ENCODE results near the gene FBXL17.
A peak's percentile ranks its signal among the peaks of the same experiment; 100 is the strongest.
"Not testable (repeated sequence)": the region's sequence is repeated elsewhere in the genome, so short reads cannot be mapped to it uniquely, and the experiment has no call there.

The FBXL17 gene

GRCh38 chr5:108238936-108239887 lies 142.7 kb downstream of the FBXL17 start:
- DNase-seq, result no peak

DNA sequence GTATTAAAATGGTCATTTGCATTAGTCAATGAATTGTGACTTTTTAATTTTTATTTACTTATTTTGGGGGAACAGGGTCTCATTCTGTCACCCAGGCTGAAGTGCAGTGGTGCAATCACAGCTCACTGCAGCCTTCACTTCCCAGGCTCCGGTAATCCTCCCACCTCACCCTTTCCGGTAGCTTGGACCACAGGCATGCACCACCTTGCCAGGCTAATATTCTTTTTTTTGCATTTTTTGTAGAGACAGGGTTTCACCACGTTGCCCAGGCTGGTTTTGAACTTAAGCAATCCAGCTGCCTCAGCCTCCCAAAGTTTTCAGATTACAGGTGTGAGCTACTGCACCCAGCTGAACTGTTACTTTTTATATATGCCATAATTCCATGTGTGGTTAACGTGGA lies 143.4 kb downstream of the FBXL17 start:
- no peak for DNase-seq

DNA sequence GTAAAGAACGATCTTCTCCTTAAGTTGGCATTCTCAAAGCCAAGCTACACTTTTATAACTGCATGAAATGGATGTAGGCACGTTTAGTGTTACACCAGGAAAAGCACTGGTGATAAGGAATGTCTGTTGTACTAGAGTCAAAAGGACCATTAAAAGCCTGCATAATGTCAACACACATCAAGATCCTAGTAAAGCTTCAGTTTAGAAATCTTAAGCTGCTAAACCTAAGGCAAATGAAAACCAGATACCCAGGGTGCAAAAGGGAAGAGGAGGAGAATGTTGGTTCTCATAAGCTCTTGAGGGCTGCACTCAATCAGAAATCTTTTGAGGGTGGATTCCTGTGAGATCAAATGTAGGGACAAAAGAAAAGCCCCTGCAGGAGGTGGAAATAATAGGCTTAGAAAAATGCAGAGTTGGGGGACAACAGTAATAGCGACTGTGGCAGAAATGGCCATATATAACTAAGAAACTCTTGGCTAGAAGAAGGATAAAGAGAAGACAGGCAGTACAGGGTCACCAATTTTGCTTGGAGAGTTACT lies 148.2 kb downstream of the FBXL17 start:
- no peak for DNase-seq

DNA sequence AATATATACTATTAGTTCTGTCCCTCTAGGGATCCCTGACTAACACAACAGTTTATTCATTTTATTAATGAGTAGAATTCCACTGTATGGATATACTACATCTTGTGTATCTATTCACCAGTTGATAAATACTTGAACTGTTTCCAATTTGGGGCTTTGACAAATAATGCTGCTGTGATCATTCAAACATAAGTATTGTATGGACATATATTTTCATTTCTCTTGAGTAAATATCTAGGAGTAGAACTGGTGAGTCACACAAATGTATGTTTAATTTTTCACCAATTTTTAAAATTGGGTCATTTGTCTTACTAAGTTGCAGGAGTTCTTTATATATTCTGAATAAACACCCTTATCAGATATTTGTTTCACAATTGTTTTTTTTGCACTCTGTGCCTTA lies 149.1 kb downstream of the FBXL17 start:
- no peak for DNase-seq

DNA sequence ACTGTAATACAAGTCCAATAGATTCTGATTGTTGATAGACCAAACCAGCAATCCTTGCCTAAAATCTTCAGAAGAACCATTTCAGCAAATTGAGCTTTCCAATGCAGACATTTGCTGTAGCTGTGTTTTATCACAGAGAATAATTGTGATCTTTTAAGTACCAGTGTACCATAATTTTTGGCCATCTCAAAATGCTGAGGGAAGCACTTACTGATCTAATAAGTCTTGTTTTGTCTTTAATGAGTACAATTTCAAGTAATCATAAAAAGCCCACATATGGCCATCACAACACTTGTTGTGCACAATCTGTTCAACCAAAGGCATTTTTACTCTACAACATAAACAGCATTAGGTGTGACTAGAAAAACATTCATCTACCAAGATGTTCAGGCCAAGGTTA lies 159.9 kb downstream of the FBXL17 start:
- no peak for DNase-seq

DNA sequence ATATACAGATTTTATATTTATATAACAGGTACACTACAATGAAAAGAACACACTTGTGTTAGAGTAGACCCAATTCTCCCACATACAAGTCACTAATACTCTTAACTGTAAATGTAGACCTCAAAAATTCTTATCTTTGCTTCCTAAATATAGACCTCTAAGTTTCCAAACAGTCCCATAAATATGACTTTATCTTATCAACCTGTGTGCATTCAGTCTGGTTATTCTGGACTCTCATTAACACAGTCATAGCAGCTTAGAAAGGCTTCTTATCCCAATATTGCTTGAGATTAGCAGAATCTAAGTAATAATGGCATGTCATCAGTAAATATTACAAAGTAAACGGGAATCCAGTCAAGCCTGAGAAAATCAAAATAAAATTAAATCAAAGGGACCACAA lies 161.1 kb downstream of the FBXL17 start:
- no peak for DNase-seq

GRCh38 chr5:108216890-108217289 lies 165.0 kb downstream of the FBXL17 start:
- DNase-seq, result no peak

DNA sequence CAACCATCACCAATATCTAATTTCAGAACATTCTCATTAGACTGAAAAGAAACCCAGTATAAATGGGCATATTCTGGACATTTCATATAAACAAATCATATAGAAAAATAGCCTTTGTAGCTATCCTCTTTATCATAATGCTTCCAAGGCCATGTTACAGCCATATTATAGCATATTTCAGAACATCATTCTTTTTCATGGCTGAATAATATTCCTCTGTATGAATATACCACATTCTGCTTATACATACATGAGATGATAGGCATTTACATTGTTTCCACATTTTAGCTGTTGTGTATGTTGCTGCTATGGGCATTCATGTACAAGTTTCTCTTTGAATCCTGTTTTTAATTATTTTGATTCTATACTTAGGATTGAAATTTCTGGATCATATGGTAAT lies 167.0 kb downstream of the FBXL17 start:
- DNase-seq, result no peak

- DNase-seq, result no peak
These were observed 169.0 kb downstream of the FBXL17 start for GRCh38 chr5:108212775-108213346.

DNA sequence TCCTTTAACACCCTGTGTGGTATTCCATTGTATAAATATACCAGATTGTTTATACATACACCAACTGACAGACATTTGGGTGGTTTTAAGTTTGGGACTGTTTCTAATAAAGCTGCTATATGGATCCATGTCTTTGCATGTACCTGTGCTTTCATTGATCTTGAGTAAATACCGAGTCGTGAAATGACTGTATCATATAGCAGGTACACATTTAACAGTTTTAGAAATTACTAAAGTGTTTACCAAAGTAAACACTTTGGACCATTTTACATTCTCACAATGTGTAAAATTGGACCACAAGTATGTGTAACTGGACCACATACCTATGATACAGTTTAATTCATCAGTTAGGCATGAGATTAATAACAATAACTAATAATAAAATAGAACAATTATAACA lies 175.2 kb downstream of the FBXL17 start:
- DNase-seq, result peak; percentile 16

DNA sequence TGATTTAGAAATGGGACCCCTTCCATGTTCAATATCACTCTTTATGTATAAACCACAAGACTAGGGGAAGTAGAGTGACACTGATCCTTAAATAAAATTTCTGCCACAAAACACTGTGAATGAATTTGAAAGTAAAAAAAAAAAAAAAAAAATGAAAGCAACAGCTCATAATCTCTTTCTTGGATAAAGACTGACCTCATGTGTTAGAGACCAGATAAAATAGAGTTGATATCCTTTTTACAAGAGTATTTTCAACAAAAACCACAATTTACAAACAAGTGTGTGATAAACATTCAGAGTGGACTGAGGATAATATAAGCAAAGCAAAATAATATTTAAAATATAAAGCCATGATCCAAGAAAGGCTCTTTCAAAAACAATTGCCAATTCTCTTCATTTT lies 180.2 kb downstream of the FBXL17 start:
- no peak for DNase-seq

GRCh38 chr5:108196276-108196675 lies 185.6 kb downstream of the FBXL17 start:
- no peak for DNase-seq

GRCh38 chr5:108193021-108193795 lies 188.7 kb downstream of the FBXL17 start:
- no peak for DNase-seq

DNA sequence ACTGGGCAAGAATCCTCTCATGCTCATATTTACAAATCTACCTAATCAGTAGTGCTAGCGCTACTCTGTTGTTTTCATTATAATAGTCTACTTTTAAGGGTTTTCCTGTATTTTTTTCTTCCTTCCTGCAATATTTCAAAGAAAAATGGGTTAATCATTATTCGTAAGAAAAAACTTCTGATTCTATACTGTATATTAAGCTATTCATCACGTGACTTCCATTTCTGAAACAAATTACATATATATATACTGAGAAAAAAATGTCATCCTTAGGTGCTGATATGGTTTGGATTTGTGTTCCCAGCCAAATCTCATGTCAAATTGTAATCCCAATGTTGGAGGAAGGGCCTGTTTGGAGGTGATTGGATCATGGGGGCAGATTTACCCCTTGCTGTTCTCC lies 197.0 kb downstream of the FBXL17 start:
- DNase-seq, result no peak

DNA sequence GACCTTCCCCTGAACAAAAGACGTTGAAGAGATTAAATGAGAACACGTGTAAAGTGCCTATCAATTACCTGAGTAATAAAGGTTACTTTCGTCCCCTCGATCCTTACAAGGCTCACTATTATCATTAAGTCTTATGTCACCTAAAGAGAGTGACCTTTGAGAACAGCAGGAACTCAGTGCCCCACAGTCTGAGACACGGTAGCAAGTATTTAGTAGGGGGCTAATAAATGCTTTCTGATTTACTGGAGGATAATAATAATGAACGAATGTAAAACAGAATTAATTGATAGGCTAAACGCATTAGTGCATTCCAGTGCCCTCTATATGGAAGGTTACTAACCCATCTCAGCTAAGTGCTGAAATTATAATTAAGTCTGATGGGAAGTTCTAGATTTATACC lies 199.9 kb downstream of the FBXL17 start:
- no peak for DNase-seq

DNA sequence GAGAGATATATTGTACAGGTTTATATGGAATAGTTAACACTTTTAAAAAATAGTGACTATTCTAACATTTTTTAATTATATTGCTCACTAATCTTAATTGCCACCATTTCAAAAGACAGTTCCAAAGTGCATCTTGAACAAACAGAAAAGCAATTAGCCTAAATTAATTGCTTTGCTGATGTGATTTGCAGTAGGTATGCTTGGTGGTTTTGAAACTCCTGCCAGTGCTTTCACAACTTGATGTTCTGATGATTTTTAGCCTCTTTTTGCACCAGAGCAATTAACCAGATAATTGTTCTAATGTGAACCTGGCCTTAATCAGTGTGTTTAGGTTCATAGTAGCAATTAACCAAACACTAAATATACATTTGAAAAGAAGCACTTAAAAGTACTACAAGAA lies 207.6 kb downstream of the FBXL17 start:
- DNase-seq, result no peak

DNA sequence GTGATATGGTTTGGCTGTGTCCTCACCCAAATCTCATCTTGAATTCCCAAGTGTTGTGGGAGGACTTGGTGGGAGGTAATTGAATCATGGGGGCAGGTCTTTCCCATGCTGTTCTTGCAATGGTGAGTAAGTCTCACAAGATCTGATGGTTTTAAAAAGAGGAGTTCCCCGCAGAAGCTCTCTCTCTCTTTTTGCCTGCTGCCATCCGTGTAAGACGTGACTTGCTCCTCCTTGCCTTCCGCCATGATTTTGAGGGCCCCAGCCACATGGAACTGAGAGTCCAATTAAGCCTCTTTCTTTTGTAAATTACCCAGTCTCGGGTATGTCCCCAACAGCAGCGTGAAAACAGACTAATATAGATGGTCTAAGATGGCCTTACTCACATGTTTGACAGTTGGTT lies 210.1 kb downstream of the FBXL17 start:
- DNase-seq, result no peak

- DNase-seq, result no peak
These were observed 213.0 kb downstream of the FBXL17 start for GRCh38 chr5:108168915-108169314.

DNA sequence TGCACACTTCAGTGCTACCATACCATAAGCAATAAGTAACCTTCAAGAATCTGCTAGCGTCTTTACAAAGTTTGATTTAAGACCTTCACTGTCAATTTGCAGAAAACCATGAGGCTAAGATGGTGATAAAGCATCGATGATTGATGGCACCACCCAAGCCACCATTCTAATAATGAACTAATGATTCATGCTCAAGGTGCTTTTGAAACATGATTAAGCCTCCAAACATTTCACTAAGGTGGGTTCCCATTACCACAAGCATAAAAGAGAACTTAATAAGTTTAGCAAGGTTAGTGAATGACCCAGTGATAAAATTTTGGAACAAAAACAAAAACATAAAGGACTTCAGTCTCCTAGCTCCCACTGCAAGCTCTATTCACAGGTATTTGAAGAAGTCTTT lies 214.7 kb downstream of the FBXL17 start:
- DNase-seq, result no peak

DNA sequence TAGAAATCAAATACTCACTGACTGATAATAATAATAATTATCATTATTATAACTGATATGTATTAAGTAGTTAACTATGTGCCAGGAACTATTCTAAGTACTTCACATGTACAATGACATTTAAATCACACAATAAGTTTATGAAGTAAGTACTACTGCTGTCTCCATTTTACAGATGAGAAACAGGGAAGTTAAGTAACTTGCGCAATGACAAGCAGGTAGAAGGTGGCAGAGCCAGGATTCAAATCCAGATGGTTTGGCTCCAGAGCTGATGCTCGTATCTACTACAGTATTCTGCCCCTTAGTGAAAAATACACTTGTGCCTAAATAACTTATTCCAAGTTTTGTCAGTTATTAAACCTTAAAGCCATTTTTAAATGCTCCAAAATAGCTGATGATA lies 217.3 kb downstream of the FBXL17 start:
- DNase-seq, result no peak

- DNase-seq, result not testable (repeated sequence)
These were observed 229.0 kb downstream of the FBXL17 start for GRCh38 chr5:108152854-108153253.

DNA sequence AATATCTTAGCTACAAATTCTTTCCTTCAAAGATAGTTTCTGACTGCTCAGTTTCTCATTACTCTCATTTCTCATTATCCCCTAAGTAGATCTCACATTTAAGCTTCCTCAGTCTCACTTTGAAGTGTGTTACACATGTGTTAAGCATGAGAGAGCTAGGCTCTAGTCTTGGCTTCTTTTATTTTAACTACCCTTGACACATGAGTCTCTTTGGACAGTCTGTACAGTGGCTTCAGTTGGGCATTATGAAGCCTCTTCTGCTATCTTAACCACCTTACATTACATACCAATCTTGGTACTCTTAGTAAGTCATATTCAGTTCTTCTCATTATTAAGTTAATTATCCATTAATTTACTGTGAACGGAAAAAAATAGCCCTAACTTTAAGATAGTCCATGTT lies 232.5 kb downstream of the FBXL17 start:
- no peak for DNase-seq

- peak; percentile 10 for DNase-seq
These were observed 233.2 kb downstream of the FBXL17 start for GRCh38 chr5:108148715-108149139.
